Vagina (tissue), 2 donors: ENCODE data around the gene CUL4B.

Source experiments
- CTCF ChIP-seq, 3 experiments: fragments of 450-650 bp in 2 of 3; fragments of 200-600 bp in 1 of 3; sonication (generic) in 1 of 3; IDR thresholded peaks; one replicate each; pipeline ENCODE4 v1.5.1; 2017 to 2019; ENCODE audit warnings: antibody characterized with exemption in 3 of 3, mild to moderate bottlenecking in 2 of 3, moderate library complexity in 2 of 3
- POLR2A ChIP-seq, 2 donors: fragments of 450-650 bp; IDR thresholded peaks; one replicate each; pipeline ENCODE4 v1.6.1; 2017; ENCODE audit warnings: antibody characterized with exemption in 2 of 2, mild to moderate bottlenecking in 2 of 2, moderate library complexity in 2 of 2
- POLR2AphosphoS5 ChIP-seq, 2 donors: sonication (generic); formaldehyde crosslinking; IDR thresholded peaks; one replicate each; pipeline ENCODE4 v1.9.0; 2017; ENCODE audit warnings: antibody characterized with exemption in 2 of 2, mild to moderate bottlenecking in 2 of 2, low read depth in 1 of 2; ENCODE audit not compliant: insufficient read depth in 1 of 2

DNA sequence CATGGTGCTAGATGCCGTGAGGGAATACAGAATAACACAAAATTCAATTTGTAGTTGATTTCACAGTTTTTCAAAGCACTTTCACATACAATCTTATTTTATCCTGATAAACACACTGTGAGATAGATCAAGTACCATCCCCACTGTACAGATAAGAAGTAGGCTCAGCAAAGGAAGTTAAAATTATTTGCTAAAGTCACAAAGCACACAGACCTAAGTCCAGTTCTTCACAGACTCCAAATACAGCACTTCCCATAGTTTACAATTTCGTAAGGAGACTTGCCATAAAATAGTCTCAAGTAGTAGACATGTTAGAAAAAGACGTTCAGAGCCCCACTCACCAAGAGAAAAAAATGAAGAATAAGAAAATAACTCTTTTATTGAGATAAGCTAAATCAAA is 7.8 kb upstream of the CUL4B start:
- no peak for TF ChIP-seq CTCF (IDR thresholded peaks at IDR 0.05)
- no peak for TF ChIP-seq POLR2A (IDR thresholded peaks at IDR 0.05)
- no peak for TF ChIP-seq POLR2AphosphoS5 (IDR thresholded peaks at IDR 0.05; ENCODE audit: insufficient read depth in 1 of 2, low read depth in 1 of 2)
